AG09319 (cell line): ENCODE results near the gene MNT.

Experiments used
- DNase-seq: peaks from one replicate; pipeline ENCODE4 v3.0.0-alpha.2; 2010; ENCODE audit warnings: low read depth; ENCODE audit errors: extremely low read depth
- CTCF ChIP-seq: IDR thresholded peaks from 2 replicates; pipeline ENCODE4 v1.5.1; 2011; ENCODE audit warnings: low read depth, mild to moderate bottlenecking, inconsistent platforms, low read length, moderate library complexity

MNT gene

GRCh38 chr17:2363851-2364762 lies 36.8 kb downstream of the MNT start:
- no peak for TF ChIP-seq CTCF
- no peak for DNase-seq

- no peak for TF ChIP-seq CTCF
- no peak for DNase-seq
Measured at GRCh38 chr17:2363318-2363717, 37.5 kb downstream of the MNT start.

DNA sequence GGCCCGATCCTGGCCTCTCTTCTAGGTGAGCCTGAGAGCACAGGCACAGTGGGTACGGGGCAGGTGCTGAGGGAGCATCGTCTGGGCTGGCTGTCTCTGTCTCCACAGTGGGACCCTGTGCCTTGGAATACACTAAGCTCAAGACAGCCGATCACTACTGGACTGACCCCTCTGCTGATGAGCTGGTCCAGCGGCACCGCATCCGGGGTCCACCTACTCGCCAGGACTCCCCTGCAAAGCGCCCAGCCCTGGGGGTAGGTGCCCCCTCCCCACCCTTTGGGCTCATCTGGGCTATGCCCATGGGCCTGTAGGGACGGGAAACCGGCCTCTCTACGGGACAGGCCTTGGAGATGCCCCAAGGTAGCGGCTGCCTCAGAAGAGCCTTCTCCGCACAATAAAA lies 38.0 kb downstream of the MNT start:
- no peak for DNase-seq
- TF ChIP-seq CTCF = no peak

DNA sequence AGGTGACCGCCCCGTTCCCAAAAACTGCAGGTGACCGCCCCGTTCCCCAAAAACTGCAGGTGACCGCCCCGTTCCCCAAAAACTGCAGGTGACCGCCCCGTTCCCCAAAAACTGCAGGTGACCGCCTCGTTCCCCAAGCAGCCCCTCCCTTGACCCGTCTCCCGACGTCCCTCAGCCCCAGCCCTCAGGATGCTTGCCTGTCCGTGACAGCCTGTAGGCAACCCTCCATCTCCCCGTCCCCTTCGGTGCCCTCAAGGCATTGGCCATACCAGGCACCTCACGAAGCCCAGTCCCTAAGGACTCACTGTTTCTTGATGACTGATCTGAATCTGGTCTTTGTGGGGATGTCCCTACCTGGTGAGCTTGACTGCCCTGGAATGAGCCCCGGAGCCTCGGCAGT lies 38.4 kb downstream of the MNT start:
- TF ChIP-seq CTCF = no peak

GRCh38 chr17:2362016-2362415 lies 38.8 kb downstream of the MNT start:
- DNase-seq = no peak
- no peak for TF ChIP-seq CTCF

More for the DNA sequence above, 38.4 kb downstream of the MNT start:
- DNase-seq = no peak

DNA sequence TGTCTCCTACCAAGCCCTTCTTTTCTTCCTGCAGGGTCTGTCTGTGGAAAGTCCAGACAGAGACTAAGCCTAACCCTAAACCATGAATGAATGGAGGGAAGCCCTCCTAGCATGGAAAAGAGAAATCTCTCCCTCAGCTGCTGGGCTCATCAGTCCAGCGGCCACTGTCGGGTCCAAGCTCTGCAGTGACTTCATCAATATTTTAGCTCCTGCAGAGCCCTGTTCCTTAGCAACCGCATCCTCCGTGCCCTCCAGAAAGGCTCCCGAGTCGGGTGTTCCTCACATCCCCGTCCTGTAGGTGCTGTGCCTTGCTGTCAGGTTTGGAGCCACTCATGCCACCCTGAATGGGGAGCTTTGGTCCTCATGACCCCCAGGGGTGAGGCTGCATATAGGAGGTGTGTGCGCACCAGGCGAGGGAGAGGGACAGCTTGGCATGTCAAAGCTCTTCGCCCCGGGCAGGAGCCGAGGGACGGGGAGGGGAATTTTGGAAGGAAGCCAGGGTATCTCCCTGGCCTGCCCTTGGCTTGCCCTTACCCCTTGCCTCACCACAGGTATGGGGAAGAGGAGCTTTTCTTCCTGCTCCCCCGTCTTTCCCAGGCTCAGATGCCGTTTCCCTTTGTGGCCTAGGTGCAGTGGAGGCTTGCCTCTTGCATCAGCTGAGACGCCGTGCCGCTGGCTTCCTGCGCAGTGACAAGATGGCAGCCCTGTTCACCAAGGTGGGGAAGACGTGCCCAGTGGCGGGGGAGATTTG lies 39.7 kb downstream of the MNT start:
- no peak for TF ChIP-seq CTCF
- DNase-seq = no peak

DNA sequence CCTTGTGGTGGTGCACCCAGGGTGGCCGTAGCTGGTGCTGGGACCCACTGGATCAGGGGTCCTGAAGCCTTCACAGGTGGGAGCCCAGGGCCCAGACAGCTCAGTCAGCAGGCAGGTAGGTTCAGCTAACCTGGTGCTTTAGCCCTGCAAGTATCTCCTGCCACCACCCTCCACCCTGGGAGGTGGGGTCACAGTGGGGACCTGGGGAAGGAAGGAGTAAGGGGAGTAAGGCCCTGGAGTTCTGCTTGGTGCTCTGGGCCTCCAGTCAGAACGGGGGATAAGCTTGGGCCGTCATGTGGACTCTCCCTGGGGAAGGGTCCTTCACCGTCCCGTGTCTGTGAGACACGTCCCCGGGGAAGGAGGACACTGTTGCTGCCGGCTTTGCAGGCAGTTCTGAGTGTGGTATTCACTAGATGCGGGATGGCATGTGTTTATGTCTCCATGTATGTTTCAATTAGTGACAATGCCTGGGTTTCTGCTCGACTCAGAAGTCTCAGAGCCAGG lies 42.9 kb downstream of the MNT start:
- DNase-seq = no peak
- no peak for TF ChIP-seq CTCF
